Common myeloid progenitor, CD34-positive (primary cell): ENCODE results near the gene NPHP4.
"Not testable (repeated sequence)": the region's sequence is repeated elsewhere in the genome, so short reads cannot be mapped to it uniquely, and the experiment has no call there.

ENCODE experiments used
- CTCF ChIA-PET: fragments of 350-600 bp; sonication (Branson Sonifier 250); formaldehyde crosslinking; loops from one replicate; lab custom pipeline; 2021; ENCODE audit warnings: antibody characterized with exemption; lab: Charles Lee
- POLR2A ChIA-PET: fragments of 350-600 bp; sonication (Branson Sonifier 250); formaldehyde crosslinking; loops from one replicate; lab custom pipeline; 2021; ENCODE audit warnings: antibody characterized with exemption; lab: Charles Lee
- DNase-seq, 3 donors: peaks; one replicate each; pipeline versions ENCODE4 v3.0.0 to v3.0.0-alpha.2; 2013
- H3K27ac ChIP-seq, 2 experiments: 1 replicate in 1 of 2; 2 replicates in 1 of 2; pipeline ENCODE4 v1.7.0; 2013; ENCODE audit warnings: inconsistent platforms in 2 of 2, low read length in 2 of 2, mild to moderate bottlenecking in 2 of 2, low read depth in 1 of 2, moderate library complexity in 1 of 2; ENCODE audit not compliant: severe bottlenecking in 2 of 2, insufficient read depth in 1 of 2, poor library complexity in 1 of 2
- H3K27me3 ChIP-seq, 5 experiments: replicated peaks in 2 of 5; 1 replicate in 3 of 5; 2 replicates in 2 of 5; pipeline versions ENCODE4 v1.6.1 to v1.7.0; 2013; ENCODE audit warnings: low read length in 4 of 5, mild to moderate bottlenecking in 2 of 5, moderate library complexity in 2 of 5, inconsistent platforms in 1 of 5; ENCODE audit not compliant: insufficient read depth in 5 of 5, control insufficient read depth in 4 of 5
- H3K36me3 ChIP-seq, 4 experiments: 1 replicate in 2 of 4; 2 replicates in 2 of 4; pipeline versions ENCODE4 v1.6.1 to v1.7.0; 2013; ENCODE audit warnings: low read length in 3 of 4, control low read depth in 1 of 4, mild to moderate bottlenecking in 1 of 4; ENCODE audit not compliant: control insufficient read depth in 4 of 4, insufficient read depth in 4 of 4
- H3K4me1 ChIP-seq, 4 experiments: 1 replicate in 3 of 4; 2 replicates in 1 of 4; pipeline versions ENCODE4 v1.6.1 to v1.7.1; 2013; ENCODE audit warnings: low read length in 3 of 4, mild to moderate bottlenecking in 3 of 4, control low read depth in 1 of 4, inconsistent platforms in 1 of 4, moderate library complexity in 1 of 4; ENCODE audit not compliant: control insufficient read depth in 4 of 4, insufficient read depth in 4 of 4; ENCODE audit errors: control extremely low read depth in 1 of 4
- H3K4me3 ChIP-seq, 7 experiments: 1 replicate in 4 of 7; 2 replicates in 3 of 7; pipeline versions ENCODE4 v1.5.1 to v1.7.0; 2013; ENCODE audit warnings: mild to moderate bottlenecking in 7 of 7, low read length in 6 of 7, moderate library complexity in 6 of 7, inconsistent platforms in 2 of 7, low read depth in 2 of 7, control low read depth in 1 of 7; ENCODE audit not compliant: insufficient read depth in 4 of 7, control insufficient read depth in 1 of 7; ENCODE audit errors: extremely low read depth in 1 of 7
- H3K9me3 ChIP-seq, 5 experiments: 1 replicate in 4 of 5; 2 replicates in 1 of 5; pipeline versions ENCODE4 v1.6.1 to v1.7.1; 2013; ENCODE audit warnings: low read length in 4 of 5, mild to moderate bottlenecking in 2 of 5, inconsistent platforms in 1 of 5, low read depth in 1 of 5, moderate library complexity in 1 of 5; ENCODE audit not compliant: control insufficient read depth in 4 of 5, insufficient read depth in 2 of 5; ENCODE audit errors: control extremely low read depth in 1 of 5
- WGBS: methylation state at CpG from one replicate; pipeline ENCODE4 v1.1.5; 2013; ENCODE audit not compliant: insufficient coverage; 5-methylcytosine and 5-hydroxymethylcytosine counted together

NPHP4 gene

DNA sequence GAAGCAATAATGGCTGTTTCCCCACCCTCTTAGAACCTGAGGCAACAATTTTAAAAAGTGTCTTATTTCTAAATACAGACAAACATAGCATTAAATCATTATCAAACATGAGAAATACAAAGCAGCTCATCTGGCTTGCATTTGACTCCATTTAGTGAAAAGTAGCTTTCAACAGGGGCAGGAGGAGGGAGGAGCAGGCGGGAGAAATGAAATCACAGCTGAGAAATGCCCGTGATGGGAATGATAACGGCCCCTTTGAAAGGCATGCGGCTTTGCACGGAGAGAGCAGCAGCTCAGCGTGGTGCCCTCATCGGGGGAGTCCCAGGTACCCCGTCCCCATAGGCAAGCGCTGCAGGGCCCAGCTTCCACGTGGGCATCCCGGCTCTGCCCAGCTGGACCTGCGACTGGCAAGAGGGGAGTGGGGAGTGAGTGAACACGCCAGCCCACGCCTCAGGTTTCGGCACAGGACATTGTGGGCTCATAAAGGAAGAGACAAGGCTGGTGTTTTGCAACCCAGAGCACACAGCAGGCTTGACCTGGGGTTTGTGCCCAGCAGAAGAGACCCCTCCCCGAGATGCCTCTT lies 134.6 kb downstream of the NPHP4 start:
- Histone ChIP-seq H3K9me3 (no peaks in the 10 kb centered on the region), H3K4me3 (no peak overlapping the region), H3K36me3 (peaks cover 0 to 3% (median 0%) of the 10 kb centered on the region in 4 experiments), H3K4me1 (peaks cover 0 to 5% (median 0%) of the 10 kb centered on the region in 4 experiments), H3K27ac (no peak overlapping the region), H3K27me3 (peaks cover 0 to 13% (median 0%) of the 10 kb centered on the region in 5 experiments)
- POLR2A ChIA-PET: no interaction called here
- no peak for DNase-seq
- WGBS: 84% methylated on average over 15 of the region's 16 CpGs
- CTCF ChIA-PET: no interaction called here

DNA sequence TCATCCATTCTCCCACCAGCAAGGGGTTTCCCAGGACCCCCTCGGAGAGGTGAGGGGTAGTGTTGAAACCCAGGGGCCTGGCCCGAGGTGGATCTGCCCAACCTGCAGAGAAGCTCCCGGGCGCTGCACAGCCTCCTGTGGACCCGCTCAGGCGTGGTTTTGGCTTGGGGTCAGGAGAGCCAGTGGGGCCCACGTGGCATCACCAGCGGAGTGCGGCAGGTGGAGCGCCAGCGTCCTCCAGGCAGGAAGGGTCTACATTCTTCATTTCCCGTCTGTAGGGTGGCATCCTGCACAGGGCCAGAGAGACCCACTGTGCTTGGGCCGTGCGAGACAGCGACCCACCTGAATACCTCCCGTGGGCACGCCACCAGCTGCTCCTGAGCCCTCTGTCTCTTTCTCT lies 135.2 kb downstream of the NPHP4 start:
- H3K4me1 ChIP-seq: peaks cover 0 to 5% (median 0%) of the 10 kb centered on the region in 4 experiments
- POLR2A ChIA-PET: no interaction called here
- CTCF ChIA-PET: no interaction called here
- H3K4me3 ChIP-seq: no peak overlapping the region
- no peaks in the 10 kb centered on the region for H3K9me3 ChIP-seq
- H3K36me3 ChIP-seq: peaks cover 0 to under 1% (median 0%) of the 10 kb centered on the region in 4 experiments
- DNase-seq: no peak
- 96% methylated on average over 15 of the region's 17 CpGs for WGBS
- H3K27ac ChIP-seq: no peak overlapping the region
- H3K27me3 ChIP-seq: peaks cover 0 to 18% (median 0%) of the 10 kb centered on the region in 5 experiments

DNA sequence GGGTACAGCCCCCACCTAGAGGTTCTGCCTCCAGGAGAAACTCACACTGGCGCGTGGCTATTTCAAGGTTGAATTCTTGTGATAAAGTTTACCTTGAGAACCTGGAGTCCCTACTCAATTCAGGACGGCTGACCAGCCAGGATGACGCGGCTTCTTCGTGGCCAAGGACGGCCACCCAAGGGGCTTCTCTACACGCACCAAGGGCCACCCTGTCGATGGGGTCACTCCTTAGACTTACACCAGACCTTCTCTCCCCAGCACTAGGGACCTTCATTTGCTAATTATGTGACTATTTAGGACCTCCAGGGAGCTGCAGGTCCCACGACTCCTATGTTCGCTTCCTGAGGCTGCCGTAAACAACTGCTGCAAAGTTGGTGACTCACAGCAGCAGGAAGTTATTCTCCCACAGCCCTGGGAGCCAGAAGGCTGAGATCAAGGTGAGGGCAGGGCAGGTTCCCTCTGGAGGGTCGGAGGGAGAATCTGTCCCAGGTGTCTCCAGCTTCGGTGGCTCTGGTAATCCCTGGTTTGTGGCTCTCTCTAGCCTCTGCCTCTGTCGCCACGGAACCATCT lies 135.9 kb downstream of the NPHP4 start:
- Histone ChIP-seq H3K36me3 (no peaks in the 10 kb centered on the region), H3K9me3 (no peaks in the 10 kb centered on the region), H3K4me3 (no peak overlapping the region), H3K27me3 (peaks cover 0 to 23% (median 0%) of the 10 kb centered on the region in 5 experiments), H3K27ac (no peak overlapping the region), H3K4me1 (peaks cover 0 to 5% (median 0%) of the 10 kb centered on the region in 4 experiments)
- 91% methylated on average over 5 of the region's 16 CpGs for WGBS
- POLR2A ChIA-PET: no interaction called here
- peak; percentile 9 to 51 (median 37) for DNase-seq
- CTCF ChIA-PET: no interaction called here

DNA sequence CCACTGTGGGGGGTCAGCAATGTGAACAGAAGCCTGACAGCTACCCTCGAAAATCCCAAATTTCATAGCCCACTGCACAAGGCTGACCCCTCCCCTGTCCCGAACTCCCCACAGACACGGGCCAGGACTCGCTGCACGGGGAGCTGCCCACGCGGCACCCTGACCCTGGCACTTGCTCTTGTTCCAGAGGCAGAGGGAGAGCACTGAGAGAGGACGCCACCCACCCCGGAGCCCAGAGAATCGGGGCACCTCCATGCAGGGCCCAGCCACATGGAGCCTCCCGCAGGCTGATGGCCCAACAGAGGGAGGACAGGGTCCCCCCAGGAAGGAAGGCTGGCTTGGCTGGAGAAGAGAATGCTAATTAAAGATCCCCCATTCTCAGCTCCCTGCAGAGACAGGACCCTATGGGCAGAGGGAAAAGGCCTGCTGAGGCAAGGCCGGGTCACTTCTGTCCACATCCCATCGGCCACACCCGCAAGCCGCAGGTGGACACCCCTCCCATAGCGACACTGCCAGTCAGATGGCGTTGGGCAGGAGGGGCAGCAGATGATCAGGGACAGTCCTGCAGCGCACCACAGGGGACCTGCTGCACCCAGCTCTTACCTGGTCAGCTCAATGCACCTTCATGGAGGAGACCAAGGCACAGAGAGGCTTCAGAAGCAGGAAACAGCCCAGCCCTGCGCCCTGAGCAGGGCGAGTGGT lies 136.9 kb downstream of the NPHP4 start:
- ChIA-PET CTCF (no interaction called here), POLR2A (no interaction called here)
- Histone ChIP-seq H3K27ac (no peak overlapping the region), H3K9me3 (no peaks in the 10 kb centered on the region), H3K36me3 (no peaks in the 10 kb centered on the region), H3K27me3 (peaks cover 0 to 29% (median 0%) of the 10 kb centered on the region in 5 experiments), H3K4me3 (no peak overlapping the region), H3K4me1 (peaks cover 0 to 5% (median 0%) of the 10 kb centered on the region in 4 experiments)
- WGBS: 92% methylated on average over 10 of the region's 20 CpGs
- no peak for DNase-seq

DNA sequence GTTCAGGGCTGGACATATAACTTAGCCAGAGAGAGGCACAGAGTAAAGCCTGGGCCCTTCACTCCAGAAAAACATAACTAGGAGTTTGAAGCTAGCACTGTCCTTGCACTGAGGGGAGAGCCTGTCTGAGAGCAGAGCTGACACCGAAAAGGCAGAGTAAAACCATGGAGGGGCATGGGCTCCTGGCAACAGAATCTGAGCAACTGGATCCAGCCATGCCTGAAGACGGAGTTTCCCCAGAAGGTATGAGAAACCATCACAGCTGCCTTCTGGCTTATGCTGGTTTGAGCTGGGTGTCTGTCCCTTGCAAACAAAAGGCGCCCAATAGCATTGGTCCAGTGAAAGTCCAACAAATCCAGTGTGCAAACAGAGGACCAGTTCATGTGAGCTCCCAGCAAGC lies 137.5 kb downstream of the NPHP4 start:
- peaks cover 0 to 5% (median 0%) of the 10 kb centered on the region in 4 experiments for H3K4me1 ChIP-seq
- no peaks in the 10 kb centered on the region for H3K9me3 ChIP-seq
- POLR2A ChIA-PET: no interaction called here
- no peak for DNase-seq
- CTCF ChIA-PET: no interaction called here
- peaks cover 0 to 29% (median 0%) of the 10 kb centered on the region in 5 experiments for H3K27me3 ChIP-seq
- H3K27ac ChIP-seq: no peak overlapping the region
- no peaks in the 10 kb centered on the region for H3K36me3 ChIP-seq
- WGBS: 95% methylated on average over 2 of the region's 3 CpGs
- H3K4me3 ChIP-seq: no peak overlapping the region

DNA sequence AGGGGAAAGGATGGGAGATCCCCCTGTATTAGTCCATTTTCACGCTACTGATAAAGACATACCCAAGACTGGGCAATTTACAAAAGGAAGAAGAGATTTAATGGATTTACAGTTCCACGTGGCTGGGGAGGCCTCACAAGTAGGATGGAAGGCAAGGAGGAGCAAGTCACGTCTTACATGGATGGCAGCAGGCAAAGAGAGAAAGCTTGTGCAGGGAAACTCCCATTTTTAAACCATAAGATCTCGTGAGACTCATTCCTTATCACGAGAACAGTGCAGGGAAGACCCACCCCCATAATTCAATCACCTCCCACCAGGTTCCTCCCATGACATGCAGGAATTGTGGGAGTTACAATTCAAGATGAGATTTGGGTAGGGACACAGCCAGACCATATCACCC lies 138.4 kb downstream of the NPHP4 start:
- DNase-seq, POLR2A ChIA-PET, CTCF ChIA-PET: not testable (repeated sequence)

DNA sequence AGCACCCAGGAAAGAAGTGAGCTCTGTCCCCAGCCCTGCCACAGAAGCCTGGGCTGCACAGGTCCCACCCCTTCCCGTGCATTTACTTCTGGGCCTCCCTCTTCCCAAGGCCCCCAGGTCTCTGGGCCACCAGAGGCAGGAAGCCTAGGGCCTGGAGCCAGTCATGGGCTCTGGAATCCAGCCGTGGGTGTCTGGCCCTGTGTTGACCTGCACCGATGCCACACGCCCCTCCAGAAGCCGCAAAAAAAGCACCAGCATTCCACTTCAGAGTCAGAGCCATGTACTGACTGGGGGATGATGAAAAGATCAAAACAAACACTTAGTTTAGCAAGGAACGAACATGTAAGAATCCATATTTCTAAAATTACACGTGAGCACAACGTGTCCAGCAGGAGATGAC lies 141.7 kb downstream of the NPHP4 start:
- POLR2A ChIA-PET: no interaction called here
- Histone ChIP-seq H3K9me3 (no peaks in the 10 kb centered on the region), H3K4me3 (no peak overlapping the region), H3K36me3 (no peaks in the 10 kb centered on the region), H3K4me1 (no peaks in the 10 kb centered on the region), H3K27me3 (peaks cover 0 to 39% (median 0%) of the 10 kb centered on the region in 5 experiments), H3K27ac (no peak overlapping the region)
- CTCF ChIA-PET: no interaction called here
- DNase-seq: no peak
- WGBS: 83% methylated on average over 8 of the region's 8 CpGs

More for the DNA sequence above, 138.4 kb downstream of the NPHP4 start:
- H3K4me1 ChIP-seq, H3K27ac ChIP-seq, H3K4me3 ChIP-seq, H3K9me3 ChIP-seq, H3K36me3 ChIP-seq: not testable (repeated sequence)
- WGBS: 88% methylated on average over 4 of the region's 5 CpGs
- H3K27me3 ChIP-seq: peaks cover 0 to 35% (median 0%) of the 10 kb centered on the region in 5 experiments
